ENCODE measurements around the gene SKIC2. TPM values are rescaled to one million over a fixed set of nuclear protein-coding genes. Genes with fewer than 3 reads are reported as not detected.
"Not testable (repeated sequence)": the region's sequence is repeated elsewhere in the genome, so short reads cannot be mapped to it uniquely, and the experiment has no call there.

SKIC2 gene
- polyA plus RNA-seq, 4 donors: 36.4 to 56.9 (median 45.8) TPM

DNA sequence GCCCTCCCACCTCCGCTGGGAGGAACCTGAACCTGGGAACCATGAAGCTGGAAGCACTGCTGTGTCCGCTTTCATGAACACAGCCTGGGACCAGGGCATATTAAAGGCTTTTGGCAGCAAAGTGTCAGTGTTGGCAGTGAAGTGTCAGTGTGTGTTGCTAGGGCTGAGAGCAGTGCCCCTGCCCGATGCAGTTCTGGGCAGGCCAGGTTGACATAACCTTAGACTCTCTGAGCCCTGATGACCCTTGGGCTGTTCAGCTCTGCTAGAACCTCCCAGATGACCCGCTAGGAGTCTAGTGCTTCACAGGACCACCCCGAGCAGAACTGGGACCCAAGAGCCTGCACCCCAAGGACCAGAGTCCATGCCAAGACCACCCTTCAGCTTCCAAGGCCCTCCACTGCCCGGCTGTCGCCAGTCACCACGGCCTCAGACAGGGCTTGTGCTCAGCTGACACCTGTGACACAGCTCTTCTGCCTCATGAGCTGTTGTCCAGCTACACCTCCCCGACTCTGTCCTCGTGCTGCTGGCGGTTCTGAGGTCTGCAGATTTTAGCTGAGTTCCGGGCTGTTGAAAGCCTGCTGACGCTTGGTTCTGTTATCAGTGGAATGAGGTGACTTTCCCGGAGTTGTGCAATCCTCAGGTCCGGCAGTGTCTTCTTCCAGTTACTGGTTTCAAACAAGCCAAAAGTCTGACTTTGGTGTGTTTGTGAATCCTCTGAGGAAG lies 43.7 kb downstream of the SKIC2 start:
- not testable (repeated sequence) for DNase-seq (ENCODE audit: low read depth in 4 of 4, low spot score in 2 of 4)

DNA sequence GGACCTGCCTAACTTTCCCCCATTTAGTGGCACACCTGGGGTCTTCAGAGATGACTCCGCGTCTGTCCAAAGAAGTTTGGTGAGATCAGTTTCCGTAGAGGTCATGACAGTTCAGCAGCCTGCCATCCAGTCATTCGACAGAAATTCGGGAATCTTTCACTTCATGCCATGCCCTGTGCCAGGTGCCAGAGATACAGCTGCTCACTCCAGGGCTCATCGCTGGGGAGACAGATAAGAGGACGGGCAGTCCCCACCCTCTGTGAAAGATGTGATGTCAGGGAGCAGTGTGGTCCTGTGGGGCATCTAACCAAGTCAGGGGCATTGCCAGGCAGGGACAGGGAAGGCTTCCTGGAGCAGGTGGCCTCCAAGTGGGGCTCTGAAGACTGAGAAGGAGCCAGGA lies 44.3 kb downstream of the SKIC2 start:
- DNase-seq (ENCODE audit: low read depth in 4 of 4, low spot score in 2 of 4): not testable (repeated sequence)

DNA sequence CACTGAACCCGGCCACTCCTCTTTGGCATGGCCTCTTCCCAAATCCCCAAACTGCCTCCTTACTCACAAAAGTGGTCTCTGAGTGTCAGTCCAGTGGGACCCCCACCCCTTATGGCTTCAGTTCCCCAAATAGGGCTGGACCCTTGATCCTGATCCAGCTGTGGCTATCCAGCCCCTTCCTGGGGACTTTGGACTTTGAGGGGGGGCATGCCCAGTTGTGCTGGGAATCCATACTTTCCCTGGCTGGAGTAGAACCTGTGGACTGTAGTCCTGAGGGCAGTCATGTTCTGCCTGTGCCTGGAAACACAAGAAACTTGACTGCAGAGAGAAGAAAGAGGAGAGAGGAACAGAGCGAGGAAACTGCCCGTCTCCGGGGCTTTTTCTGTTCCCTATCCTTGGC lies 45.4 kb downstream of the SKIC2 start:
- not testable (repeated sequence) for DNase-seq (ENCODE audit: low read depth in 4 of 4, low spot score in 2 of 4)

DNA sequence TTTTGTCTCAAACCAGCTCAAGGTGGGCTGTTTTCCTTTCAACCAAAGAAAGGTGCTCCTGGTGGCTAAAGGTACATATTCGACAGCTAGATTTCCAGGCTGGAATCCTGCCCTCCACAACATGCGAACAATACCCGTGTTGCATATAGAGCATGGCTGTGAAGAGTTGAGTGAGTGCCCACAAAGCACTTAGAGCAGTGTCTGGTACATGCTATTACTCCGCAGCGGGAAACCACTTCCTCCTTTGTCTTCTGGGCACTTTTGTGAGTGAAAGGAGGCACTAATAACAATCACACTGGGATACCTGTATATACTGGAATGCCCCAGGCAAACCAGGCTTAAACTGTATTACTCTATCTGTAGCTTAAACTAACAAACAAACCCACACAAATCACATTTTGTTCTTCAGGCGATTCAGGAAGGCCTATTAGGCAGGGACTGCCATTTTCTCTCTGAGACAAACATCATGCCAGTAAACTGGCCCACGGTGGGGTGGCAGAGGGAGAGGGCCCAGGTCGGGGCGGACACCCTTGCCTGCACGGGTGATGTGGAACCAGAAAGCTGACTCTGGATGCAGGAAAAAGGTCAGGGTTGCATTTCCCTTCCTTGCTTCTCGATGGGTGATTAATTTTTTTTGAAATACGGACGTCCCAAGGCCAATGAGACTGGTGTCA lies 46.0 kb downstream of the SKIC2 start:
- DNase-seq (ENCODE audit: low read depth in 4 of 4, low spot score in 2 of 4): not testable (repeated sequence)

DNA sequence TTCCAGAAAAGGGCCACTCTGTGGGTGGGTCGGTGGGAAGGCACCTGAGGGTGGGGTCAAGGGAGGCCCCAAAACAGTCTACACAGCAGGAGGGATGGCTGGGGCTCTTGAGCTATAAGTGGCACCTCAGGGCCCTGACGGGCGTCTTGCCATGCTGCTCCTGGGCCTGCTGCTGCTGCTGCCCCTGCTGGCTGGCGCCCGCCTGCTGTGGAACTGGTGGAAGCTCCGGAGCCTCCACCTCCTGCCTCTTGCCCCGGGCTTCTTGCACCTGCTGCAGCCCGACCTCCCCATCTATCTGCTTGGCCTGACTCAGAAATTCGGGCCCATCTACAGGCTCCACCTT lies 46.5 kb downstream of the SKIC2 start:
- not testable (repeated sequence) for DNase-seq (ENCODE audit: low read depth in 4 of 4, low spot score in 2 of 4)

DNA sequence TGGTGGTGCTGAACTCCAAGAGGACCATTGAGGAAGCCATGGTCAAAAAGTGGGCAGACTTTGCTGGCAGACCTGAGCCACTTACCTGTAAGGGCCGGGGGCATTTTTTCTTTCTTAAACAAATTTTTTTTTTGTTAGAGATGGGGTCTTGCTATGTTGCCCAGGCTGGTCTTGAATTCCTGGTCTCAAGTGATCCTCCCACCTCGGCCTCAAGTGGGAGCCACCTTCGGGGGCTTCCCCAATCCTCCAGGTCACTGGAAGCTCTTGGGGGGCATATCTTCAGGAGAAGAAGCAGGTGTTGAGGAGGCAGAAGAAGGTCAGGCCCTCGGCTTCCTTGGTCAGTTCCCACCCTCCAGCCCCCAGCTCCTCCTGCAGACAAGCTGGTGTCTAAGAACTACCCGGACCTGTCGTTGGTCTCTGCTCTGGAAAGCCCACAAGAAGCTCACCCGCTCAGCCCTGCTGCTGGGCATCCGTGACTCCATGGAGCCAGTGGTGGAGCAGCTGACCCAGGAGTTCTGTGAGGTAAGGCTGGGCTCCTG lies 47.1 kb downstream of the SKIC2 start:
- DNase-seq (ENCODE audit: low read depth in 4 of 4, low spot score in 2 of 4): not testable (repeated sequence)

DNA sequence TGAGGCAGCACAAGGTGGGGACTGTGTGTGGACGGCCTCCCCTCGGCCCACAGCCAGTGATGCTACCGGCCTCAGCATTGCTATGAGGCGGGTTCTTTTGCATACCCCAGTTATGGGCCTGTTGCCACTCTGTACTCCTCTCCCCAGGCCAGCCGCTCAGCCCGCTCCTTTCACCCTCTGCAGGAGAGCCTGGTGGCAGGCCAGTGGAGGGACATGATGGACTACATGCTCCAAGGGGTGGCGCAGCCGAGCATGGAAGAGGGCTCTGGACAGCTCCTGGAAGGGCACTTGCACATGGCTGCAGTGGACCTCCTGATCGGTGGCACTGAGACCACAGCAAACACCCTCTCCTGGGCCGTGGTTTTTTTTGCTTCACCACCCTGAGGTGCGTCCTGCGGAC lies 48.1 kb downstream of the SKIC2 start:
- DNase-seq (ENCODE audit: low read depth in 4 of 4, low spot score in 2 of 4): not testable (repeated sequence)

DNA sequence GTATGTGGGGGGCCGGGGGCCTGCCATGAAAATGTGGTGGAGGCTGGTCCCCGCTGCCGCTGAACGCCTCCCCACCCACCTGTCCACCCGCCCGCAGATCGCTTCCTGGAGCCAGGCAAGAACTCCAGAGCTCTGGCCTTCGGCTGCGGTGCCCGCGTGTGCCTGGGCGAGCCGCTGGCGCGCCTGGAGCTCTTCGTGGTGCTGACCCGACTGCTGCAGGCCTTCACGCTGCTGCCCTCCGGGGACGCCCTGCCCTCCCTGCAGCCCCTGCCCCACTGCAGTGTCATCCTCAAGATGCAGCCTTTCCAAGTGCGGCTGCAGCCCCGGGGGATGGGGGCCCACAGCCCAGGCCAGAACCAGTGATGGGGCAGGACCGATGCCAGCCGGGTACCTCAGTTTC lies 49.1 kb downstream of the SKIC2 start:
- not testable (repeated sequence) for DNase-seq (ENCODE audit: low read depth in 4 of 4, low spot score in 2 of 4)

DNA sequence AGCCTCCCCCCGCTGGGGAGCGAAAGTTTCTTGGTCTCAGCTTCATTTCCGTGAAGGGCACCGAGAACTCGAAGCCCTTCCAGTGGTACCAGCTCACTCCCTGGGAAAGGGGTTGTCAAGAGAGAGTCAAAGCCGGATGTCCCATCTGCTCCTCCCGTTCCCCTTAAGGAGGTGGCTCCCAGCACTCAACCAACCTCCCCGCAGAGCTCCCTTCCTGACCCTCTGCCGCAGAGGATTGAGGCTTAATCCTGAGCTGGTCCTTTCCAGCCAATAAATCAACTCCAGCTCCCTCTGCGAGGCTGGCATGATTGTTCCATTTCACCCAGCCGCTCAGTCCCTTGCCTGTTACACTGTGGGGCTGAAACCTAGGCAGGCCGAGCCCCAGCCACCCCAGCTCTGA lies 49.6 kb downstream of the SKIC2 start:
- not testable (repeated sequence) for DNase-seq (ENCODE audit: low read depth in 4 of 4, low spot score in 2 of 4)

DNA sequence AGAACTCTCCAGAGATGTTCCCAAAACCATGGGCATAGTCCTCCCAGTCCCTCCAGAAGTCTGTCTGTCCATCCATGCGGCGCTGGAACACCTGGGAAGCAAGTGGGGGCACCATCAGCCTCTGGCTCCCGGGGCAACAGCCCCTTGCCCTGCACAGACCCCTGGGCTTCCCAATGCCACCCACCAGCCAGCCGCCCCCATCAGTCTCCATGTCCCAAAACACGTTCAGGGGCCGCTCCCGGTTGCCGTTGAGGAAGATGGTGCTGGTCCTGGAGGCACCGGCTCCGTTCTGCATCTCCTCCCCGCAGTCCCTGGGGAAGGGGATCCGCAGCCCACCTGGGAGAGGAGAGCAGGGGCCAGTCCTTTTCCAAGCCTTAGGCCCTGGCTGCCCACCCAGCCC lies 50.6 kb downstream of the SKIC2 start:
- DNase-seq (ENCODE audit: low read depth in 4 of 4, low spot score in 2 of 4): not testable (repeated sequence)

DNA sequence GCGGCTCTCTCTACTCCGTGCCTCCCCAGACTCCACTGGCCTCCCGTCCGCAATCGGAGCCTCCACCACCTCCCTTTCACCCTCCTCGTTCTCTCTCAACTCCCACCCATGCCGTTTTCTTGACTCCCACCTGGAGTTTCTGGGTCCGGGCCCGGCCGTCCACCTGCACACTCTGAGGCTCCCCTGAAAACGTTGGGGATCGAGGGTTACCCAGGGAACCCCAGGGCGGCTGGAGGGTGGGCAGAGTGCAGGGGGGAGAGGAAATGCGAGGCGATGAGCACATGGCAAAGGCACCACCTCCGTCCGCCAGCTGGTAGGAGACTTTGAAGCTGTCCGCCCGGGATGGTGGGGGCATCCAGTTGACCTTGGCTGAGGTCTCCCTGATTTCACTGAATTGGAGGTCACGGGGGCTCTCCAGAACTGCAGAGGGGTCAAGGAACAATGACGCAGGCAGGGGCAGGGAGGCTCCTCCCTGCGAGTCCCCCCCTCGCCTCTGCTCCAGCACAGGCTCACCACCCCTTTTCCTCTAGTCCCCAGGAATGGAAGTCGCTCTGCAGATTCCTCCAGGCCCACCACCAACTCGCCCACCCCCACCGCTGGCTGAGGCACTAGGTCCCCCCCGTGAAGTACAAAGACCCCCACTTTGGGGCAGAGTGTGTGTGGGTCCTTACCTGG lies 52.0 kb downstream of the SKIC2 start:
- not testable (repeated sequence) for DNase-seq (ENCODE audit: low read depth in 4 of 4, low spot score in 2 of 4)

DNA sequence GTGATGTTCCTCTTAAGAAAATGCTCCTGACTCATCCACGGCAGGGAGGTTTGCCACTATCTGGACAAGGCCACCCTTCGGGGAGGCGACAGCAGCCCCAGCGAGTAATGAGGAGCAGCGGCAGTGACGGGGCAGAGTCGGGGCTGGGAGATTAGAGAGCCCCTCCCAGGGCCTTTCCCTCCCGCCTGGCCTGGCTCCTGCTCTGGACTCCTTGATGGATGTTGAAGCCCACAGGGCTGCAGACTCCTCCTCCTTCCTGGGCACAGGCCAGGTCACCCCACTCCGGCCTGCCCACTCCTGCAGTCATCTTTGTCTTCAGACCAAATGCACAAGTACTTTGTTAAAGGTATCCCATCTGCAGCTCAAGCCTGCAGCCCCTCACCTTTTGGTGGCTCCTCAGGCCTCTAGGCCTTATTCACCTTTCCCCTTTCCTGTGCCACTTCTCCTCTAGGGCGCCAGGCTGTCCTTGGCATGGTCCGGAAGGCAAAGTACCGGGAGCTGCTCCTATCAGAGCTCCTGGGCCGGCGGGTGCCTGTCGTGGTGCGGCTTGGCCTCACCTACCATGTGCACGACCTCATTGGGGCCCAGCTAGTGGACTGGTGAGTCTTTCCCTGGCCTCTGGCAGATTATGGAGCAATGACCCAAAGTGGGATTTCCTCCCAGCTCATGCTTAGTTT lies 54.1 kb downstream of the SKIC2 start:
- not testable (repeated sequence) for DNase-seq (ENCODE audit: low read depth in 4 of 4, low spot score in 2 of 4)

DNA sequence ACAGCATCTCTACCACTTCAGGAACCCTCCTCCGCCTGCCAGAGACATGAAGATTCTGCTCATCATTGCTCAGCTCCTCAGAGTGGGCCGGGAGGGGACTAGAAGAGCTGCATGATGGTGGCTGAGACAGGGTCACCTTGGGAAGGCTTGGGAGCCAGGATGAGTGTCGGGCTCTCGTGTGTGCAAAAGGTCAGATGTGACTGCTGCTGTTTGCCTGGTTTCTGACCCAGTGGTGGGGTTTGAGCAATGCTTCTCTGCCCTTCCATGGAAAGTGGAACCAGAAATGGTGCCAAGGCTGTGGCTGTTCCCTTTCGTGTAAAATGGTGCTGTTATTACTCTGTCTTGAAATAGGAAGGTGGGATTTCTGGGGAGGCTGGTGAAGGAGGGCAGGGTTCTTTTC lies 54.8 kb downstream of the SKIC2 start:
- DNase-seq (ENCODE audit: low read depth in 4 of 4, low spot score in 2 of 4): not testable (repeated sequence)

DNA sequence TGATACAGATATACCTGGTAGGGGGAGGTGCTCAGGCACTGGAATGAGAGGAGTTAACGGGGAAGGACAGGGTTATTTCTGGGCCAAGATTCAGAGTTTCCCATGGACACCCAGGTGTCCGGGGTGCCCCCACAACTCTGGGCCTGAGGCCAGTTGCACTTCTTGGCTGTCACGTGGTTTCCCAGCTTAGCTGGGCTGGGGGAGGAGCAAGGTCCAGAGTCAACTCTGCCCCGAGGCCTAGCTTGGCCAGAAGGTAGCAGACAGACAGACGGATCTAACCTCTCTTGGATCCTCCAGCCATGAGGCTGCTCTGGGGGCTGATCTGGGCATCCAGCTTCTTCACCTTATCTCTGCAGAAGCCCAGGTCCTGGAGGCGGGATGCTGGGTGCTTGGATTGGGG lies 55.6 kb downstream of the SKIC2 start, which contains the start of gene C4B:
Gene C4B (plus strand): TSS at position 249 of the 400 bp plus-strand sequence. CDS start 51 bp downstream, at position 300.
- DNase-seq (ENCODE audit: low read depth in 4 of 4, low spot score in 2 of 4): not testable (repeated sequence)

Other genes with a start within 250 kb of the SKIC2 start
- gene LY6G6D, start 243.8 kb upstream of the SKIC2 start, polyA plus RNA-seq (ENCODE audit: insufficient read length in 4 of 4): under 1 TPM in 1 of 4 donors, not detected in 3; 0.65 TPM
- 1 to 10 TPM in 1 of 4 donors, under 1 TPM in 2, not detected in 1; 0.32 to 1.4 (median 0.47) TPM for gene LY6G6C, start 237.4 kb upstream of the SKIC2 start, polyA plus RNA-seq (ENCODE audit: insufficient read length in 4 of 4)
- 1 to 10 TPM in 3 of 4 donors, under 1 TPM in 1; 0.72 to 2.4 (median 1.5) TPM for gene MPIG6B, start 235.8 kb upstream of the SKIC2 start, polyA plus RNA-seq (ENCODE audit: insufficient read length in 4 of 4)
- gene DDAH2, start 229.9 kb upstream of the SKIC2 start, polyA plus RNA-seq (ENCODE audit: insufficient read length in 4 of 4): 100 to 1,000 TPM; 163 to 243 (median 200) TPM
- gene CLIC1, start 222.6 kb upstream of the SKIC2 start, polyA plus RNA-seq (ENCODE audit: insufficient read length in 4 of 4): 100 to 1,000 TPM; 251 to 323 (median 297) TPM
- 10 to 100 TPM; 13.1 to 58.4 (median 30.9) TPM for gene MSH5, start 219.2 kb upstream of the SKIC2 start, polyA plus RNA-seq (ENCODE audit: insufficient read length in 4 of 4)
- gene SAPCD1, start 196.5 kb upstream of the SKIC2 start, polyA plus RNA-seq (ENCODE audit: insufficient read length in 4 of 4): 10 to 100 TPM in 2 of 4 donors, 1 to 10 TPM in 2; 4.2 to 12.9 (median 7.3) TPM
- gene VWA7, start 181.8 kb upstream of the SKIC2 start, polyA plus RNA-seq (ENCODE audit: insufficient read length in 4 of 4): 10 to 100 TPM in 2 of 4 donors, 1 to 10 TPM in 2; 8.1 to 10.7 (median 9.6) TPM
- 10 to 100 TPM; 51.9 to 64.8 (median 55.2) TPM for gene VARS1, start 163.4 kb upstream of the SKIC2 start, polyA plus RNA-seq (ENCODE audit: insufficient read length in 4 of 4)
- 10 to 100 TPM; 80.4 to 88.0 (median 84.9) TPM for gene LSM2, start 152.2 kb upstream of the SKIC2 start, polyA plus RNA-seq (ENCODE audit: insufficient read length in 4 of 4)
- 1 to 10 TPM; 3.6 to 4.2 (median 3.8) TPM for gene HSPA1L, start 143.9 kb upstream of the SKIC2 start, polyA plus RNA-seq (ENCODE audit: insufficient read length in 4 of 4)
- 100 to 1,000 TPM in 3 of 4 donors, 10 to 100 TPM in 1; 92.5 to 123 (median 116) TPM for gene HSPA1A, start 143.6 kb upstream of the SKIC2 start, polyA plus RNA-seq (ENCODE audit: insufficient read length in 4 of 4)
- gene HSPA1B, start 131.4 kb upstream of the SKIC2 start, polyA plus RNA-seq (ENCODE audit: insufficient read length in 4 of 4): 100 to 1,000 TPM; 128 to 169 (median 155) TPM
- 10 to 100 TPM; 72.1 to 78.2 (median 75.1) TPM for gene NEU1, start 96.4 kb upstream of the SKIC2 start, polyA plus RNA-seq (ENCODE audit: insufficient read length in 4 of 4)
- 10 to 100 TPM; 37.2 to 57.4 (median 46.1) TPM for gene SLC44A4, start 80.2 kb upstream of the SKIC2 start, polyA plus RNA-seq (ENCODE audit: insufficient read length in 4 of 4)
- 100 to 1,000 TPM in 1 of 4 donors, 10 to 100 TPM in 3; 65.6 to 111 (median 86.8) TPM for gene EHMT2, start 61.5 kb upstream of the SKIC2 start, polyA plus RNA-seq (ENCODE audit: insufficient read length in 4 of 4)
- gene ZBTB12, start 57.1 kb upstream of the SKIC2 start, polyA plus RNA-seq (ENCODE audit: insufficient read length in 4 of 4): 10 to 100 TPM; 22.4 to 35.3 (median 26.9) TPM
- 1 to 10 TPM; 3.1 to 4.1 (median 3.7) TPM for gene C2, start 31.5 kb upstream of the SKIC2 start, polyA plus RNA-seq (ENCODE audit: insufficient read length in 4 of 4)
- 10 to 100 TPM in 1 of 4 donors, 1 to 10 TPM in 3; 6.5 to 22.2 (median 7.1) TPM for gene CFB, start 13.1 kb upstream of the SKIC2 start, polyA plus RNA-seq (ENCODE audit: insufficient read length in 4 of 4)
- 100 to 1,000 TPM in 1 of 4 donors, 10 to 100 TPM in 3; 88.5 to 105 (median 91.7) TPM for gene NELFE, start 204 bp upstream of the SKIC2 start, polyA plus RNA-seq (ENCODE audit: insufficient read length in 4 of 4)
- gene DXO, start 13.0 kb downstream of the SKIC2 start, polyA plus RNA-seq (ENCODE audit: insufficient read length in 4 of 4): 10 to 100 TPM; 22.9 to 42.2 (median 32.9) TPM
- 10 to 100 TPM; 11.9 to 24.1 (median 15.8) TPM for gene C4A, start 22.9 kb downstream of the SKIC2 start, polyA plus RNA-seq (ENCODE audit: insufficient read length in 4 of 4)
- 10 to 100 TPM; 10.7 to 24.8 (median 17.0) TPM for gene C4B, start 55.6 kb downstream of the SKIC2 start, polyA plus RNA-seq (ENCODE audit: insufficient read length in 4 of 4)
- 1 to 10 TPM in 2 of 4 donors, under 1 TPM in 2; 0.61 to 1.4 (median 1.1) TPM for gene CYP21A2, start 79.2 kb downstream of the SKIC2 start, polyA plus RNA-seq (ENCODE audit: insufficient read length in 4 of 4)
- 1 to 10 TPM; 2.7 to 4.9 (median 4.9) TPM for gene TNXB, start 150.2 kb downstream of the SKIC2 start, polyA plus RNA-seq (ENCODE audit: insufficient read length in 4 of 4)
- 100 to 1,000 TPM in 1 of 4 donors, 10 to 100 TPM in 3; 88.4 to 123 (median 95.4) TPM for gene ATF6B, start 169.1 kb downstream of the SKIC2 start, polyA plus RNA-seq (ENCODE audit: insufficient read length in 4 of 4)
- gene FKBPL, start 171.1 kb downstream of the SKIC2 start, polyA plus RNA-seq (ENCODE audit: insufficient read length in 4 of 4): 1 to 10 TPM; 6.3 to 9.6 (median 7.7) TPM
- gene PRRT1, start 192.8 kb downstream of the SKIC2 start, polyA plus RNA-seq (ENCODE audit: insufficient read length in 4 of 4): 1 to 10 TPM; 2.2 to 4.4 (median 3.1) TPM
- 10 to 100 TPM; 27.9 to 50.9 (median 36.7) TPM for gene PPT2, start 195.0 kb downstream of the SKIC2 start, polyA plus RNA-seq (ENCODE audit: insufficient read length in 4 of 4)
- 10 to 100 TPM; 12.0 to 46.0 (median 32.2) TPM for gene EGFL8, start 205.4 kb downstream of the SKIC2 start, polyA plus RNA-seq (ENCODE audit: insufficient read length in 4 of 4)
- 100 to 1,000 TPM in 3 of 4 donors, 10 to 100 TPM in 1; 93.4 to 114 (median 104) TPM for gene AGPAT1, start 216.9 kb downstream of the SKIC2 start, polyA plus RNA-seq (ENCODE audit: insufficient read length in 4 of 4)
- 100 to 1,000 TPM in 3 of 4 donors, 10 to 100 TPM in 1; 95.7 to 113 (median 106) TPM for gene RNF5, start 219.2 kb downstream of the SKIC2 start, polyA plus RNA-seq (ENCODE audit: insufficient read length in 4 of 4)
- gene AGER, start 225.1 kb downstream of the SKIC2 start, polyA plus RNA-seq (ENCODE audit: insufficient read length in 4 of 4): 10 to 100 TPM; 10.8 to 37.0 (median 20.3) TPM
- 100 to 1,000 TPM; 150 to 221 (median 179) TPM for gene PBX2, start 231.0 kb downstream of the SKIC2 start, polyA plus RNA-seq (ENCODE audit: insufficient read length in 4 of 4)
- gene GPSM3, start 233.5 kb downstream of the SKIC2 start, polyA plus RNA-seq (ENCODE audit: insufficient read length in 4 of 4): 10 to 100 TPM in 3 of 4 donors, 1 to 10 TPM in 1; 9.5 to 12.0 (median 11.3) TPM

Data from left renal cortex interstitium (tissue), 4 donors.